Left lung (tissue), 10 donors: Measurements from ENCODE around the gene MROH9. TPM values are rescaled to one million over a fixed set of nuclear protein-coding genes. Genes with fewer than 3 reads are reported as not detected.
A peak's percentile ranks its signal among the peaks of the same experiment; 100 is the strongest.

Experiments used
- ATAC-seq: fragments of 200-7000 bp; cut with Tn5 transposase; one replicate; pipeline ENCODE4 v1.9.1; 2020; ENCODE audit warnings: moderate library complexity
- DNase-seq, 4 donors: peaks; one replicate each; pipeline ENCODE4 v3.0.0-alpha.2; 2013 to 2020
- H3K27ac ChIP-seq, 2 donors: fragments of 200-600 bp; sonication (generic) in 1 of 2; one replicate each; pipeline versions ENCODE4 v1.5.0 to v1.8.0; 2020 to 2021
- H3K27me3 ChIP-seq, 2 donors: fragments of 200-600 bp; sonication (generic) in 1 of 2; one replicate each; pipeline versions ENCODE4 v1.5.0 to v1.8.0; 2020 to 2021
- H3K36me3 ChIP-seq, 2 donors: fragments of 200-600 bp; sonication (generic) in 1 of 2; one replicate each; pipeline versions ENCODE4 v1.5.0 to v1.8.0; 2020 to 2021
- H3K4me1 ChIP-seq, 2 donors: fragments of 200-600 bp; one replicate each; pipeline ENCODE4 v1.8.0; 2021
- H3K4me3 ChIP-seq, 2 donors: fragments of 200-600 bp; sonication (generic) in 1 of 2; one replicate each; pipeline versions ENCODE4 v1.5.0 to v1.8.0; 2020 to 2021; ENCODE audit warnings: mild to moderate bottlenecking in 1 of 2
- H3K9me3 ChIP-seq, 2 donors: fragments of 200-600 bp; sonication (generic) in 1 of 2; one replicate each; pipeline versions ENCODE4 v1.5.0 to v1.8.0; 2020 to 2021
- CTCF ChIP-seq, 2 donors: fragments of 200-600 bp; sonication (generic) in 1 of 2; IDR thresholded peaks; one replicate each; pipeline versions ENCODE4 v1.5.0 to v1.8.0; 2021; ENCODE audit warnings: antibody characterized with exemption in 2 of 2
- intact Hi-C, 2 donors: fragments of 100-400 bp; cut with DNase I; formaldehyde crosslinking; loops; one replicate each; pipeline versions ENCODE4 v1.11.2 to v1.14.2; 2022
- polyA plus RNA-seq, 6 donors: library from polyadenylated mRNA; unstranded; fragments of 120-200 nt; gene quantifications; one replicate each; pipeline ENCODE4 v1.2.1, GENCODE V29; 2013; ENCODE audit not compliant: insufficient read length in 6 of 6
- total RNA-seq, 2 donors: library from RNA; stranded (reverse); fragmentation: NEBNext Ultra II Directional; extraction: Animal tissue kit (Norgen Biotek cat#: 25700); gene quantifications; one replicate each; pipeline ENCODE4 v1.2.1, GENCODE V29; 2021
- donor health status: DM: no; HTN: yes; CAD: no.
- donor health status: DM: no; HTN: no; CAD: no.

Gene MROH9
- total and polyA plus RNA-seq, 8 donors: 0.08 to 1.6 (median 0.84) TPM; not detected in 1

GRCh38 chr1:170927955-170928840 is 7.1 kb upstream of the MROH9 start:
- H3K4me3 ChIP-seq: no peak overlapping the region
- peaks cover 5 to 10% of the 10 kb centered on the region in 2 donors for H3K4me1 ChIP-seq
- H3K27ac ChIP-seq: peak overlapping the region in 1 of 2 donors; percentile 69
- H3K9me3 ChIP-seq: no peaks in the 10 kb centered on the region
- H3K36me3 ChIP-seq: no peaks in the 10 kb centered on the region
- DNase-seq (peak in 1 of 4 donors; percentile 6), ATAC-seq (no peak)
- no peaks in the 10 kb centered on the region for H3K27me3 ChIP-seq
- TF ChIP-seq CTCF (IDR thresholded peaks at IDR 0.05): no peak
- intact Hi-C loops: no loop called here

GRCh38 chr1:170929412-170929834 is 5.9 kb upstream of the MROH9 start:
- Histone ChIP-seq H3K27me3 (no peaks in the 10 kb centered on the region), H3K4me1 (peaks cover 5 to 10% of the 10 kb centered on the region in 2 donors), H3K36me3 (no peaks in the 10 kb centered on the region), H3K27ac (peak overlapping the region; percentile 57 to 69), H3K9me3 (no peaks in the 10 kb centered on the region), H3K4me3 (no peak overlapping the region)
- DNase-seq: no peak
- intact Hi-C loops: no loop called here
- ATAC-seq: peak; percentile 9
- no peak for TF ChIP-seq CTCF (IDR thresholded peaks at IDR 0.05)

GRCh38 chr1:170929835-170930554 is 5.3 kb upstream of the MROH9 start:
- H3K27me3 ChIP-seq: no peaks in the 10 kb centered on the region
- no peaks in the 10 kb centered on the region for H3K36me3 ChIP-seq
- ATAC-seq (peak; percentile 97), DNase-seq (peak in 2 of 4 donors; percentile 44 to 61)
- H3K27ac ChIP-seq: peak overlapping the region; percentile 57 to 69
- intact Hi-C loops: no loop called here
- no peak overlapping the region for H3K4me3 ChIP-seq
- H3K9me3 ChIP-seq: no peaks in the 10 kb centered on the region
- peaks cover 5 to 10% of the 10 kb centered on the region in 2 donors for H3K4me1 ChIP-seq
- peak; percentile 34 to 70 for TF ChIP-seq CTCF (IDR thresholded peaks at IDR 0.05)

GRCh38 chr1:170931650-170932049 is 3.7 kb upstream of the MROH9 start:
- intact Hi-C loops: no loop called here
- peaks cover 5 to 10% of the 10 kb centered on the region in 2 donors for H3K4me1 ChIP-seq

More at GRCh38 chr1:170931650-170932049, 3.7 kb upstream of the MROH9 start:
- Histone ChIP-seq H3K4me3 (no peak overlapping the region), H3K9me3 (no peaks in the 10 kb centered on the region), H3K36me3 (no peaks in the 10 kb centered on the region), H3K27me3 (no peaks in the 10 kb centered on the region), H3K27ac (no peak overlapping the region)
- DNase-seq: peak in 1 of 4 donors; percentile 28
- TF ChIP-seq CTCF (IDR thresholded peaks at IDR 0.05): no peak
- ATAC-seq: no peak
